NCI-H748 treated with DMSO at 0.1 percent for 48 hours (cell line): ENCODE measurements around the gene FUS.
"Not testable (repeated sequence)": the region's sequence is repeated elsewhere in the genome, so short reads cannot be mapped to it uniquely, and the experiment has no call there.

ENCODE experiments used
- DNase-seq: peaks from one replicate; lab custom pipeline; 2025; lab: John Stamatoyannopoulos, UW

The FUS gene

GRCh38 chr16:31186930-31187807, 7.2 kb downstream of the FUS start:
- DNase-seq: no peak

GRCh38 chr16:31187808-31188189, 7.9 kb downstream of the FUS start:
- no peak for DNase-seq

GRCh38 chr16:31188450-31189411, 8.8 kb downstream of the FUS start:
- no peak for DNase-seq

- DNase-seq: no peak
These were observed 9.5 kb downstream of the FUS start for GRCh38 chr16:31189412-31189778.

- DNase-seq: no peak
These were observed 10.1 kb downstream of the FUS start for GRCh38 chr16:31190061-31190460.

DNA sequence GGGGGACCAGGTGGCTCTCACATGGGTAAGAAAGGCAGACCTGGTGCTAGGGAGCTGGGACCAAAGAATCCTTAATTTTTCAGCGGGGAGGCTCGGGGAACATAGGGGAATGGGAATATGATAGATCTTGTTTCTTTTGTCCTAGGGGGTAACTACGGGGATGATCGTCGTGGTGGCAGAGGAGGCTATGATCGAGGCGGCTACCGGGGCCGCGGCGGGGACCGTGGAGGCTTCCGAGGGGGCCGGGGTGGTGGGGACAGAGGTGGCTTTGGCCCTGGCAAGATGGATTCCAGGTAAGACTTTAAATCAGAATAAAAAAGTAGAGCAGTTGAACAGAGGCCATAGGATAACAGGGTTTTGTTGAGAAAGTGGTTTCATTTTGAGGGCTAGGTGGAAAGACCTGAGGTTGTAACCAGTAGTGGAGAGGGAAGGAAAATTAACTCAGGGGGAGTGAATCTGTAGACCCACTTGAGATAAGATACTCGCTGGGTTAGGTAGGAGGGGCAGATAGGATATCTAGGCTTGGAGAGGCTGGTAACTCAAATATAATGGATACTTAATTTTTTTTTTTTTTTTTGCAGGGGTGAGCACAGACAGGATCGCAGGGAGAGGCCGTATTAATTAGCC, 11.0 kb downstream of the FUS start:
- DNase-seq: no peak

DNA sequence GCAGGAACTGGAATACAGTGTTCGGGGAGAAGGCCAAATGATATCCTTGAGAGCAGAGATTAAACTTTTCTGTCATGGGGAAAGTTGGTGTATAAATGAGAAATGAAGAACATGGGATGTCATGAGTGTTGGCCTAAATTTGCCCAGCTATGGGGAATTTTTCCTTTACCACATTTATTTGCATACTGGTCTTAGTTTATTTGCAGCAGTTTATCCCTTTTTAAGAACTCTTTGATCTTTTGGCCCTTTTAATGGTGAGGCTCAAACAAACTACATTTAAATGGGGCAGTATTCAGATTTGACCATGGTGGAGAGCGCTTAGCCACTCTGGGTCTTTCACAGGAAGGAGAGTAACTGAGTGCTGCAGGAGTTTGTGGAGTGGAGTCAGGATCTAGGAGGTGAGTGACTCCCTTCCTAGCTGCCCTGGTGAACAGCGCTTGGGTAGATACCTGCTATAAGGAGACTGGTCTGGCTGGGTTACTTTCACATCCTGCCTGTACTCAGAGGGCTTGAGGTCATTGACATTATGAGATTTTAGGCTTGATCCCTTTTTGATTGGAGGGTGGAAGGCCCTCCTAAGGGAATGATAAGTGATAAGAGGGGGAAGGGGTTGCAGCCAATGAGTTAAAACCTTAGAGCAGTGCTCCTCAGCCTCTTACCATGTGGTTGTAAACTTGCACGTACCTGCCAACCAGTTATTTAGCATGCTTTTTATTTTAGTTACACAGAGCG, 11.9 kb downstream of the FUS start:
- no peak for DNase-seq

DNA sequence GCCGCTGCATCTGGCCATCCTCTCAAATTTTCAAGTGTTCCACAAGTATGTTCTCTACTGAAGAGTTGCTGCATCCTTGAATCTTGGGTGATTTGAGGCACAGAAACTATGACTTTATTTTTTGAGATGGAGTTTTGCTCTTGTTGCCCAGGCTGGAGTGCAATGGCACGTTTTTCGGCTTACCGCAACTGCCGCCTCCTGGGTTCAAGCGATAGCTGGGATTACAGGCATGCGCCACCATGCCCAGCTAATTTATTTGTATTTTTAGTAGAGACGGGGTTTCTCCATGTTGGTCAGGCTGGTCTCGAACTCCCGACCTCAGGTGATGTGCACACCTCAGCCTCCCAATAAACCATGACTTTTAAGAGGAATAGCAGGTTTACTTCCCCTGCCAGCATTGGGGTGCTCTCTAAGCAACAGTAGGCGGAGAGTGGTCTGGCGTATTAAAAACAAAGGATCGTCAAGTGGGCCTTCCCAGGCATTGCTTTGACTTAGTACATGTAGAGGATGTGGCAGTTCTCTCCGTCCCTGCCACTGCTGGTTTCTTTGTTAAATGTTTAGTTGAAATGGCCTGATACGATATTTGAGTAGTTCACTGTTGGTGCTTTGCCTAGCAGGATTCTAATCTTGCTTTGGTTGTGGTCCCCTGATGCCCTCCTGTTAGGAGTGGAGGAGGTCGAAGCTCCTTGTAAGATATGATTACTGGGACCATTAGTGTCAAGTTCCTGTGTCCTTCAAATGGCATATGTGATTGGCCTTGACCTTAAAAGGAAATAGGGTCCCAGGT, 13.1 kb downstream of the FUS start:
- DNase-seq: no peak

- no peak for DNase-seq
These were observed 13.9 kb downstream of the FUS start for GRCh38 chr16:31193874-31194273.

- no peak for DNase-seq
These were observed 15.0 kb downstream of the FUS start for GRCh38 chr16:31194898-31195297.

GRCh38 chr16:31195861-31196260, 15.9 kb downstream of the FUS start:
- not testable (repeated sequence) for DNase-seq

GRCh38 chr16:31196324-31197088, 16.6 kb downstream of the FUS start:
- DNase-seq: no peak

GRCh38 chr16:31198207-31198882, 18.4 kb downstream of the FUS start:
- DNase-seq: no peak

DNA sequence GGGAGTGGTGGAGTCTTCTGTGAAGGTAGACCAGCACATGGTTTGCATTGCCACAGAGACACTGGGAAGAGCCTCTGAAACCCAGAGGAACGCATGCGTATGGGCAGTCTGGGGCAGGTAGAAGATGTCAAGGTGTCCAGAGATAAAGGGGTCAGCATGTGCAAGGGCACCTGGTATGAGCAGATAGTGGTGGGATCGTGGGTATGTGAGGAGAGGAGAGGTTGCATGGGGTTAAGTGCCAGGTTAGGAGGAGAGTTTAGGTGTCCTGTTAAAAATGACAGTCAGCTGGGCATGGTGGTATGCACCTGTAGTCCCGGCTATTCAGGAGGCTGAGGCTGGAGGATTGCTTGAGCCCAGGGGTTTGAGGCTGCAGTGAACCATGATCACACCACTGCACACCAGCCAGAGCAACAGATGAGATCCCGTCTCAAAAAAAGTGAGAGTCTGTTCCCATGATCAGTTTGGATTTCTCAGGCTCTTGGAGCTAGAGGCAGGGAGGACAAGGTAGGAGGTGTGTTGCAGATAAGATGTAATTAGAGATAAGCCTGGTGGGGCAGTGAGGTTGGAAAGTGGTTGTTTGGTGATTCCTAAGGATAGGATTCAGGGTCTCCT, 19.6 kb downstream of the FUS start:
- no peak for DNase-seq

- not testable (repeated sequence) for DNase-seq
These were observed 20.2 kb downstream of the FUS start for GRCh38 chr16:31200111-31200510.

DNA sequence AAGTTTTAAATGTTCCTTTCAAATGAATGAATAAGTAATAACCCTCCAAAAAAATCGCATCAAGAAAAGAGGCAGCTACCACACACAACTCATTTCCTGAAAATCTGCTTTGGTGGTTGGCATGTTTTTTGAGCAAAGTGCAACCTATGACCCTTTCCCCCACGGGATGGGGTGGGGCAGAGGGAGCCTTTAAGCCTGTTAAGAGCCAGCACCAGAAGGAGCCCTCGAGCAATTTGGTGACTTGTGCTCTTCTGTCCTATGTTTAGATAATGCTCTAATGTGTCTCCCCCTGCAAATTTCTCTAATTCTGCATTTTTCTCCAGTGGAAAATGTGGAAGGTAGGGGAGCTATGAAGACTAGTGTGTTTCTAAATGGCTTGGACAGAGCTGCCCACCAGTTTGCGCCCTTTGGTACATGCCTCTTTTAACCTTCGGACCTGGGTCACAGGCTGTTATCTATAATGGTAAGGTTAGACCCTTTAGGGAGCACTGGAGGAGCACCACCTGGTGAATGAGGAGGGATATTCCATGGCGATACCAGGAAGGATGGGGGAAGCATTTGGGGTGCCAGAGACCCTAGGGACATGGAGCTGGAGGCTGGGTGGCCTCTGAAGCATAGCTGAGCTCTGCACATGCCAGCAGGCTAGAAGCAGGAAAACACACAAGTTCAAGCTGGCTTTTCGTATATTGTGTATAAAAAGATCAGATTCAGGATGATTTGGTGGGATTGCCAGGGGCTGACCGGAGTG, 21.1 kb downstream of the FUS start:
- no peak for DNase-seq

GRCh38 chr16:31201582-31202413, 21.9 kb downstream of the FUS start:
- no peak for DNase-seq
